Loucy (cell line): Measurements from ENCODE around the gene PRRC2C.

ENCODE experiments used
- H2AFZ ChIP-seq: fragments of 200-600 bp; sonication (generic); 2 replicates; pipeline ENCODE4 v1.6.0; 2016; ENCODE audit warnings: antibody characterized with exemption, mild to moderate bottlenecking, low read length, moderate library complexity
- H3F3A ChIP-seq: fragments of 200-600 bp; 2 replicates; pipeline ENCODE4 v1.6.0; 2016; ENCODE audit warnings: antibody characterized with exemption, low read depth, mild to moderate bottlenecking
- H3K27me3 ChIP-seq: fragments of 200-600 bp; sonication (generic); 2 replicates; pipeline ENCODE4 v1.6.1; 2014; ENCODE audit warnings: low read length, mild to moderate bottlenecking; ENCODE audit not compliant: insufficient read depth, poor library complexity, severe bottlenecking
- H3K36me3 ChIP-seq: fragments of 200-600 bp; sonication (generic); 2 replicates; pipeline ENCODE4 v1.6.1; 2016; ENCODE audit warnings: low read length; ENCODE audit not compliant: insufficient read depth
- H3K4me1 ChIP-seq: fragments of 200-600 bp; sonication (generic); 2 replicates; pipeline ENCODE4 v1.5.1; 2014; ENCODE audit warnings: low read length, mild to moderate bottlenecking; ENCODE audit not compliant: insufficient read depth, poor library complexity, severe bottlenecking
- H3K4me2 ChIP-seq: fragments of 200-600 bp; sonication (generic); 2 replicates; pipeline ENCODE4 v1.6.0; 2014; ENCODE audit warnings: antibody characterized with exemption, low read length, low read depth, mild to moderate bottlenecking; ENCODE audit not compliant: poor library complexity, severe bottlenecking
- H3K4me3 ChIP-seq: fragments of 200-600 bp; sonication (generic); 2 replicates; pipeline ENCODE4 v1.5.1; 2014; ENCODE audit warnings: low read length, mild to moderate bottlenecking, mixed read lengths; ENCODE audit not compliant: poor library complexity, severe bottlenecking
- H3K79me2 ChIP-seq: fragments of 200-600 bp; sonication (generic); 2 replicates; pipeline ENCODE4 v1.6.1; 2014; ENCODE audit warnings: low read length; ENCODE audit not compliant: insufficient read depth
- H3K9ac ChIP-seq: fragments of 200-600 bp; sonication (generic); 2 replicates; pipeline ENCODE4 v1.6.0; 2014; ENCODE audit warnings: mild to moderate bottlenecking, low read depth, low read length, moderate library complexity; ENCODE audit not compliant: poor library complexity, severe bottlenecking
- H3K9me2 ChIP-seq: fragments of 200-600 bp; sonication (generic); replicated peaks from 2 replicates; pipeline ENCODE4 v1.6.1; 2016; ENCODE audit warnings: low read depth, low read length, mixed read lengths
- H3K9me3 ChIP-seq: fragments of 200-600 bp; sonication (generic); 2 replicates; pipeline ENCODE4 v1.6.1; 2014; ENCODE audit warnings: mild to moderate bottlenecking, antibody characterized with exemption, low read length, low read depth; ENCODE audit not compliant: insufficient read depth
- H4K20me1 ChIP-seq: fragments of 200-600 bp; sonication (generic); 2 replicates; pipeline ENCODE4 v1.6.0; 2014; ENCODE audit warnings: antibody characterized with exemption, low read length, mild to moderate bottlenecking; ENCODE audit not compliant: insufficient read depth, poor library complexity, severe bottlenecking
- EZH2phosphoT487 ChIP-seq: fragments of 200-600 bp; IDR thresholded peaks from 2 replicates; pipeline ENCODE4 v1.6.1; 2018; ENCODE audit warnings: antibody characterized with exemption, mild to moderate bottlenecking, moderate library complexity, borderline replicate concordance
- TF ChIP-seq, protein P1 (sequence below): fragments of 200-600 bp; sonication (generic); conservative IDR thresholded peaks from 2 replicates; pipeline ENCODE4 v1.5.1; 2014; ENCODE audit warnings: mild to moderate bottlenecking, antibody characterized with exemption, low read length

The PRRC2C gene

DNA sequence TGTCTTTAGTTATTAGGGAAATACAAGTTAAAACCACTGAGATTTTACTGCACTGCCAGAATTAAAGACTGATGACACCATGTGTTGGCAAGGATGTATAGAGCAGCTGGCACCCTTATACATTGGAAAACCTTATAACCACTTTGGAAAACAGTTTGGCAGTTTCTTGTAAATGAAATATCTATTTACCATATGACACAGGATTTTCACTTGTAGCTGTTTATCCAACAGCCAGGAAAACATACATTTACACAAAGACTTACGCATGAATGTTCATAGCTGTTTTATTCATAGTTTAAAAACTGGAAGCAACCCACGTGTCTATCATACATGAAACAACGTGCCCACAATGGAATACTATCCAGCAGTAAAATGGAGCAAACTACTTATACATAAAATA, 45.3 kb downstream of the PRRC2C start:
- TF ChIP-seq, protein P1, sequence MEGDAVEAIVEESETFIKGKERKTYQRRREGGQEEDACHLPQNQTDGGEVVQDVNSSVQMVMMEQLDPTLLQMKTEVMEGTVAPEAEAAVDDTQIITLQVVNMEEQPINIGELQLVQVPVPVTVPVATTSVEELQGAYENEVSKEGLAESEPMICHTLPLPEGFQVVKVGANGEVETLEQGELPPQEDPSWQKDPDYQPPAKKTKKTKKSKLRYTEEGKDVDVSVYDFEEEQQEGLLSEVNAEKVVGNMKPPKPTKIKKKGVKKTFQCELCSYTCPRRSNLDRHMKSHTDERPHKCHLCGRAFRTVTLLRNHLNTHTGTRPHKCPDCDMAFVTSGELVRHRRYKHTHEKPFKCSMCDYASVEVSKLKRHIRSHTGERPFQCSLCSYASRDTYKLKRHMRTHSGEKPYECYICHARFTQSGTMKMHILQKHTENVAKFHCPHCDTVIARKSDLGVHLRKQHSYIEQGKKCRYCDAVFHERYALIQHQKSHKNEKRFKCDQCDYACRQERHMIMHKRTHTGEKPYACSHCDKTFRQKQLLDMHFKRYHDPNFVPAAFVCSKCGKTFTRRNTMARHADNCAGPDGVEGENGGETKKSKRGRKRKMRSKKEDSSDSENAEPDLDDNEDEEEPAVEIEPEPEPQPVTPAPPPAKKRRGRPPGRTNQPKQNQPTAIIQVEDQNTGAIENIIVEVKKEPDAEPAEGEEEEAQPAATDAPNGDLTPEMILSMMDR = no peak
- no peak for TF ChIP-seq EZH2phosphoT487
- Histone ChIP-seq H3K9me3 (no peaks in the 10 kb centered on the region), H3K36me3 (peaks cover 89% of the 10 kb centered on the region), H4K20me1 (no peaks in the 10 kb centered on the region), H3K4me1 (no peaks in the 10 kb centered on the region), H3K4me2 (no peak overlapping the region), H2AFZ (no peak overlapping the region), H3K9me2 (no peaks in the 10 kb centered on the region), H3K27me3 (no peaks in the 10 kb centered on the region), H3K79me2 (no peaks in the 10 kb centered on the region), H3K9ac (no peak overlapping the region), H3F3A (no peaks in the 10 kb centered on the region), H3K4me3 (no peak overlapping the region)

GRCh38 chr1:171532520-171532919, 47.2 kb downstream of the PRRC2C start:
- Histone ChIP-seq H3K9me3 (no peaks in the 10 kb centered on the region), H2AFZ (no peak overlapping the region), H3K9ac (no peak overlapping the region), H3K27me3 (no peaks in the 10 kb centered on the region), H3K4me3 (no peak overlapping the region), H3K9me2 (no peaks in the 10 kb centered on the region), H3F3A (no peaks in the 10 kb centered on the region), H3K4me1 (no peaks in the 10 kb centered on the region), H3K4me2 (no peak overlapping the region), H3K36me3 (peaks cover 97% of the 10 kb centered on the region), H4K20me1 (no peaks in the 10 kb centered on the region), H3K79me2 (no peaks in the 10 kb centered on the region)
- no peak for TF ChIP-seq EZH2phosphoT487
- TF ChIP-seq, protein P1 = no peak

- Histone ChIP-seq H4K20me1 (peaks cover 7% of the 10 kb centered on the region), H3F3A (no peaks in the 10 kb centered on the region), H3K36me3 (peaks cover 96% of the 10 kb centered on the region), H3K9me2 (no peaks in the 10 kb centered on the region), H3K9ac (no peak overlapping the region), H3K4me2 (no peak overlapping the region), H3K27me3 (no peaks in the 10 kb centered on the region), H3K9me3 (no peaks in the 10 kb centered on the region), H2AFZ (no peak overlapping the region), H3K4me3 (no peak overlapping the region), H3K79me2 (no peaks in the 10 kb centered on the region), H3K4me1 (no peaks in the 10 kb centered on the region)
- TF ChIP-seq EZH2phosphoT487 = no peak
- TF ChIP-seq, protein P1 = no peak
These were observed 60.2 kb downstream of the PRRC2C start for GRCh38 chr1:171545523-171545922.
